ENCODE measurements around the gene CRB2.

The CRB2 gene

DNA sequence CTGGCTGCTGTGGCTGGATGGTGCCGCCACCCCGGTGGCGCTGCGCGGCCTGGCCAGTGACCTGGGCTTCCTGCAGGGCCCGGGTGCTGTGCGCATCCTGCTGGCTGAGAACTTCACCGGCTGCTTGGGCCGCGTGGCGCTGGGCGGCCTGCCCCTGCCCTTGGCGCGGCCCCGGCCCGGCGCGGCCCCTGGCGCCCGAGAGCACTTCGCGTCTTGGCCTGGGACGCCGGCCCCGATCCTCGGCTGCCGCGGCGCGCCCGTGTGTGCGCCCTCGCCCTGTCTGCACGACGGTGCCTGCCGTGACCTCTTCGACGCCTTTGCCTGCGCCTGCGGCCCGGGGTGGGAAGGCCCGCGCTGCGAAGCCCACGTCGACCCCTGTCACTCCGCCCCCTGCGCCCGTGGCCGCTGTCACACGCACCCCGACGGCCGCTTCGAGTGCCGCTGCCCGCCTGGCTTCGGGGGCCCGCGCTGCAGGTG is 17.5 kb downstream of the CRB2 start:
- ChIA-PET CTCF (interaction anchor here (1.2 kb wide), 1 partner anchor 19 kb away, joined by 4 read pairs; no protein-coding TSS in a partner anchor), POLR2A (no interaction called here)
- no peak for DNase-seq (ENCODE audit: extremely low spot score)
- TF ChIP-seq FOXM1 (IDR thresholded peaks at IDR 0.05; ENCODE audit: borderline replicate concordance) = no peak
- TF ChIP-seq CTBP1 (IDR thresholded peaks at IDR 0.05; ENCODE audit: borderline replicate concordance) = no peak

DNA sequence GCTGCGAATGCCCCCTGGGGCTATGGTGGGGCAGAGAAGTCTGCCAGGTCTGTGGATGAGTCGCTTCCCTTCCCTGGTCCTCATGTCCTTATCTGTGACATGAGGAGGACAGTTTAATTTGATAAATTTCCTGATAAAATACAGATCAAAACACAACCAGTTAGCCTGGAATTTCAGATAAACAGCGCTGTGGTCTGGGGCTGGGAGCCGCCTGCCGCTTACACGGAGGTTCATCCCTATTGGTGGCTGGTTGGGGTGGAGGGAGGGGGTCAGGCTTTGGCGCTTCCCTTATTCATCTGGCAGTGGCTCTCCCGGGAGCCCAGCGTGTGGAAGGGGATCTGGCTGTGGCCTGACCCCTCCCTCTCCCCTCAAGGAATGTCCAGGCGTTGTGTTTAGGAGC is 17.9 kb downstream of the CRB2 start:
- TF ChIP-seq SUZ12 (IDR thresholded peaks at IDR 0.05) (no peak), ELF4 (IDR thresholded peaks at IDR 0.05) (no peak), NFRKB (IDR thresholded peaks at IDR 0.05) (no peak), CTBP1 (IDR thresholded peaks at IDR 0.05; ENCODE audit: borderline replicate concordance) (no peak), SP1 (IDR thresholded peaks at IDR 0.05) (no peak), ARNT (IDR thresholded peaks at IDR 0.05) (no peak), FOXM1 (IDR thresholded peaks at IDR 0.05; ENCODE audit: borderline replicate concordance) (no peak), HDGF (IDR thresholded peaks at IDR 0.05; ENCODE audit: borderline replicate concordance) (no peak)
- TF ChIP-seq, protein P1, sequence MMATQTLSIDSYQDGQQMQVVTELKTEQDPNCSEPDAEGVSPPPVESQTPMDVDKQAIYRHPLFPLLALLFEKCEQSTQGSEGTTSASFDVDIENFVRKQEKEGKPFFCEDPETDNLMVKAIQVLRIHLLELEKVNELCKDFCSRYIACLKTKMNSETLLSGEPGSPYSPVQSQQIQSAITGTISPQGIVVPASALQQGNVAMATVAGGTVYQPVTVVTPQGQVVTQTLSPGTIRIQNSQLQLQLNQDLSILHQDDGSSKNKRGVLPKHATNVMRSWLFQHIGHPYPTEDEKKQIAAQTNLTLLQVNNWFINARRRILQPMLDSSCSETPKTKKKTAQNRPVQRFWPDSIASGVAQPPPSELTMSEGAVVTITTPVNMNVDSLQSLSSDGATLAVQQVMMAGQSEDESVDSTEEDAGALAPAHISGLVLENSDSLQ (IDR thresholded peaks at IDR 0.05) = no peak
- ChIA-PET CTCF (interaction anchor here (1.2 kb wide), 1 partner anchor 19 kb away, joined by 4 read pairs; no protein-coding TSS in a partner anchor), POLR2A (no interaction called here)
- no peak for DNase-seq (ENCODE audit: extremely low spot score)

- no peak for TF ChIP-seq LEF1 (IDR thresholded peaks at IDR 0.05; ENCODE audit: borderline replicate concordance)
- no peak for TF ChIP-seq HDGF (IDR thresholded peaks at IDR 0.05; ENCODE audit: borderline replicate concordance)
- no peak for TF ChIP-seq NFRKB (IDR thresholded peaks at IDR 0.05)
- TF ChIP-seq, protein P1 (IDR thresholded peaks at IDR 0.05) = no peak
- no peak for TF ChIP-seq FOXA1 (IDR thresholded peaks at IDR 0.05)
- TF ChIP-seq BHLHE40 (IDR thresholded peaks at IDR 0.05; ENCODE audit: borderline replicate concordance) = no peak
- no peak for TF ChIP-seq FOXM1 (IDR thresholded peaks at IDR 0.05; ENCODE audit: borderline replicate concordance)
- ChIA-PET CTCF (no interaction called here), POLR2A (interaction anchor here (0.8 to 1.0 kb wide), 3 partner anchors 13 to 20 kb away, joined by 3 to 4 read pairs (median 3); no protein-coding TSS in a partner anchor)
These were observed 19.6 kb downstream of the CRB2 start for GRCh38 chr9:123375469-123376132.

DNA sequence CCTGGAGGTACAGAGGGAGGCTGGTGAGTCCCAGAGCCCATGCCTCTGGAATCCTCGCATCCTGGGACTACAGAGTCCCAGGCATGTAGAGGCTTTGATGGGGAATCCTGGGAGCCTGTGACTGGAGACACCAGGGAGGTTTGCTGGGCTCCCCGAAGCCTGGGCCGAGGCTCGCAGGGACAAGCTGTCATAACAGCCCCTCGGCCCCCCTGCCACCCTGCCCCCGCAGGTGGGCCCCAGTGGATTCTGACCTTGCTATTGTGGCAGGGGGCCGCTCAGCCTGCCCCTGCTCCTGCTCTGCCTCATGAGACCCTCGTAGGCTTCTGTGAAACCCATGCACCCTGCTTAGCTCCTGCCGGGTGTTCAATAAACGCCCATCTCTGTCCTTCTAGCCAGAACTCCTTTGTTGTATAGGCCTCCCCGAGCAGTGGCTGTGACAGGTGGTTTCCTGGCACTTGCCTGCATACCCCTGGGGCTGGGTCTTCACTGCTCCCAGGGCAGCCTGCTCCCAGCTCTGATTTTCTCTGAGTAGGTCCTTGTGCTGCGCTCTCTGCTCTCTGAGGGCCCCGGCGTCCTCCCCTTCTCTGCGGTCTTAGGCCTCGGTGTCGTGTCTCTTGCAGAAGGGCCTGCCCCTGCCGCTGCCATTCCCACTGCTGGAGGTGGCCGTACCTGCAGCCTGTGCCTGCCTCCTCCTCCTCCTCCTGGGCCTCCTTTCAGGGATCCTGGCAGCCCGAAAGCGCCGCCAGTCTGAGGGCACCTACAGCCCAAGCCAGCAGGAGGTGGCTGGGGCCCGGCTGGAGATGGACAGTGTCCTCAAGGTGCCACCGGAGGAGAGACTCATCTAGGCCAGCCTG is 20.4 kb downstream of the CRB2 start:
- ChIA-PET POLR2A (interaction anchor here (0.8 to 1.5 kb wide), 4 partner anchors 14 to 21 kb away, joined by 3 to 4 read pairs (median 3); no protein-coding TSS in a partner anchor), CTCF (interaction anchor here (0.7 to 1.3 kb wide), 2 partner anchors 23 to 1000 kb away, joined by 3 read pairs; no protein-coding TSS in a partner anchor)
- no peak for DNase-seq (ENCODE audit: extremely low spot score)

More at GRCh38 chr9:123375469-123376132, 19.6 kb downstream of the CRB2 start:
- DNase-seq (ENCODE audit: extremely low spot score) = peak; percentile 23

GRCh38 chr9:123377211-123377971 is 21.4 kb downstream of the CRB2 start:
- POLR2A ChIA-PET = interaction anchor here (1.5 kb wide), 1 partner anchor 20 kb away, joined by 3 read pairs; no protein-coding TSS in a partner anchor
- TF ChIP-seq NFRKB (IDR thresholded peaks at IDR 0.05) (no peak), SP1 (IDR thresholded peaks at IDR 0.05) (no peak), FOXA1 (IDR thresholded peaks at IDR 0.05) (no peak), L3MBTL2 (conservative IDR thresholded peaks at IDR 0.05) (no peak), SUZ12 (IDR thresholded peaks at IDR 0.05) (no peak), HDGF (IDR thresholded peaks at IDR 0.05; ENCODE audit: borderline replicate concordance) (no peak), CTBP1 (IDR thresholded peaks at IDR 0.05; ENCODE audit: borderline replicate concordance) (no peak), ZNF384 (IDR thresholded peaks at IDR 0.05) (no peak), ELF4 (IDR thresholded peaks at IDR 0.05) (no peak), TARDBP (IDR thresholded peaks at IDR 0.05) (no peak), LEF1 (IDR thresholded peaks at IDR 0.05; ENCODE audit: borderline replicate concordance) (no peak)
- TF ChIP-seq, protein P1 (IDR thresholded peaks at IDR 0.05) = no peak
- DNase-seq (ENCODE audit: extremely low spot score) = no peak
- CTCF ChIA-PET = interaction anchor here (0.7 to 1.3 kb wide), 2 partner anchors 22 to 999 kb away, joined by 3 read pairs; no protein-coding TSS in a partner anchor

More for the DNA sequence above, 20.4 kb downstream of the CRB2 start:
- no peak for TF ChIP-seq CTBP1 (IDR thresholded peaks at IDR 0.05; ENCODE audit: borderline replicate concordance)

- ChIA-PET POLR2A (interaction anchor here (1.5 kb wide), 1 partner anchor 21 kb away, joined by 3 read pairs; no protein-coding TSS in a partner anchor), CTCF (interaction anchor here (1.3 kb wide), 1 partner anchor 22 kb away, joined by 3 read pairs; no protein-coding TSS in a partner anchor)
- no peak for DNase-seq (ENCODE audit: extremely low spot score)
- TF ChIP-seq ZNF384 (IDR thresholded peaks at IDR 0.05) (no peak), TARDBP (IDR thresholded peaks at IDR 0.05) (no peak), BHLHE40 (IDR thresholded peaks at IDR 0.05; ENCODE audit: borderline replicate concordance) (no peak), FOXM1 (IDR thresholded peaks at IDR 0.05; ENCODE audit: borderline replicate concordance) (no peak), ELF4 (IDR thresholded peaks at IDR 0.05) (no peak), LEF1 (IDR thresholded peaks at IDR 0.05; ENCODE audit: borderline replicate concordance) (no peak), FOXK2 (IDR thresholded peaks at IDR 0.05) (no peak), HDGF (IDR thresholded peaks at IDR 0.05; ENCODE audit: borderline replicate concordance) (no peak), L3MBTL2 (conservative IDR thresholded peaks at IDR 0.05) (no peak), ARNT (IDR thresholded peaks at IDR 0.05) (no peak), SP1 (IDR thresholded peaks at IDR 0.05) (no peak), SUZ12 (IDR thresholded peaks at IDR 0.05) (no peak), CTBP1 (IDR thresholded peaks at IDR 0.05; ENCODE audit: borderline replicate concordance) (no peak), NFRKB (IDR thresholded peaks at IDR 0.05) (no peak), FOXA1 (IDR thresholded peaks at IDR 0.05) (no peak)
- TF ChIP-seq, protein P1 (IDR thresholded peaks at IDR 0.05) = no peak
These were observed 22.0 kb downstream of the CRB2 start for GRCh38 chr9:123378025-123378424.
